ENCODE measurements around the gene IRS1.

Gene IRS1

GRCh38 chr2:226733189-226733858 lies 66.3 kb downstream of the IRS1 start:
- H3K4me3 ChIP-seq (ENCODE audit: insufficient read depth, low read length, poor library complexity, severe bottlenecking): no peak overlapping the region
- no peak overlapping the region for H3K27ac ChIP-seq (ENCODE audit: low read depth, low read length)
- H3K79me2 ChIP-seq (ENCODE audit: insufficient read depth, low read length): no peaks in the 10 kb centered on the region
- no peak overlapping the region for H2AFZ ChIP-seq (ENCODE audit: low read depth, low read length, severe bottlenecking)
- H3F3A ChIP-seq (ENCODE audit: insufficient read depth): no peaks in the 10 kb centered on the region
- TF ChIP-seq, protein P1, sequence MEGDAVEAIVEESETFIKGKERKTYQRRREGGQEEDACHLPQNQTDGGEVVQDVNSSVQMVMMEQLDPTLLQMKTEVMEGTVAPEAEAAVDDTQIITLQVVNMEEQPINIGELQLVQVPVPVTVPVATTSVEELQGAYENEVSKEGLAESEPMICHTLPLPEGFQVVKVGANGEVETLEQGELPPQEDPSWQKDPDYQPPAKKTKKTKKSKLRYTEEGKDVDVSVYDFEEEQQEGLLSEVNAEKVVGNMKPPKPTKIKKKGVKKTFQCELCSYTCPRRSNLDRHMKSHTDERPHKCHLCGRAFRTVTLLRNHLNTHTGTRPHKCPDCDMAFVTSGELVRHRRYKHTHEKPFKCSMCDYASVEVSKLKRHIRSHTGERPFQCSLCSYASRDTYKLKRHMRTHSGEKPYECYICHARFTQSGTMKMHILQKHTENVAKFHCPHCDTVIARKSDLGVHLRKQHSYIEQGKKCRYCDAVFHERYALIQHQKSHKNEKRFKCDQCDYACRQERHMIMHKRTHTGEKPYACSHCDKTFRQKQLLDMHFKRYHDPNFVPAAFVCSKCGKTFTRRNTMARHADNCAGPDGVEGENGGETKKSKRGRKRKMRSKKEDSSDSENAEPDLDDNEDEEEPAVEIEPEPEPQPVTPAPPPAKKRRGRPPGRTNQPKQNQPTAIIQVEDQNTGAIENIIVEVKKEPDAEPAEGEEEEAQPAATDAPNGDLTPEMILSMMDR (IDR thresholded peaks at IDR 0.05; ENCODE audit: insufficient read depth, low read length, poor library complexity, severe bottlenecking): no peak
- TF ChIP-seq EZH2phosphoT487 (conservative IDR thresholded peaks at IDR 0.05; ENCODE audit: low read length): no peak
- H3K9me3 ChIP-seq (ENCODE audit: insufficient read depth, low read length): no peaks in the 10 kb centered on the region
- H4K20me1 ChIP-seq (ENCODE audit: low read depth, low read length): no peaks in the 10 kb centered on the region
- H3K9me2 ChIP-seq (replicated peaks; ENCODE audit: insufficient read depth, low read length): no peaks in the 10 kb centered on the region
- no peaks in the 10 kb centered on the region for H3K36me3 ChIP-seq (ENCODE audit: low read length)
- H3K27me3 ChIP-seq (ENCODE audit: low read length): no peaks in the 10 kb centered on the region
- H3K9ac ChIP-seq (ENCODE audit: low read length): no peak overlapping the region
- H3K4me2 ChIP-seq (ENCODE audit: low read depth, low read length, poor library complexity, severe bottlenecking): no peak overlapping the region

DNA sequence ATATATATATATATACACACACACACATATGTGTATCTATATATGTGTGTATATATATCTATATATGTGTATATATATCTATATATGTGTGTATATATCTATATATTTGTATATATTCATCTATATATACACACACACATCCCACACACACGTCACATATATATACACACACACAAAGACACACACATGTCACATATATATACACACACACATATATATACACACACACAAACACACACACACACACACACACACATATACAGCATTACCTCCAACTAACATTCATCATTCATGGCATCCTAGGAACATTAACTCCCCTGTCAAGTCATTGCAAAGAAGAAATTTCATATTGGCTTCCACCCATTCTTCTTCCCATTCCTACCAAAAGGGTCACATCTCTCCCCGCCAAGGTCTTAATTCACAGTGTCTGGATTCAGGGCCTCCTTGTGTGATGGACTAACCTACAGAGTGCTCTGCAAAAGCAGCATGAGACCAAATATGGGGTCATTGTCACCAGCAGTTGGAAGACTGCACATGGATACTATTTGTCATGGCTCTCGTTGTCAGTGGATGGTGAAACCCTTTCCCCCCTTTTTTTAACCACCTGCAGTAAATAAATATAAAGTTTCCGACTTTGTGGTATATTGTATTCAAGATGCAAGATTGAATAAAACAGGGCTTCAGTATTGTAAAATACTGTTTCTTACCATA lies 67.0 kb downstream of the IRS1 start:
- TF ChIP-seq, protein P1 (IDR thresholded peaks at IDR 0.05; ENCODE audit: insufficient read depth, low read length, poor library complexity, severe bottlenecking): no peak
- no peak for TF ChIP-seq EZH2phosphoT487 (conservative IDR thresholded peaks at IDR 0.05; ENCODE audit: low read length)
- H3K27me3 ChIP-seq (ENCODE audit: low read length): no peaks in the 10 kb centered on the region
- H3K9me2 ChIP-seq (replicated peaks; ENCODE audit: insufficient read depth, low read length): no peaks in the 10 kb centered on the region
- no peaks in the 10 kb centered on the region for H3K79me2 ChIP-seq (ENCODE audit: insufficient read depth, low read length)
- H3K9me3 ChIP-seq (ENCODE audit: insufficient read depth, low read length): no peaks in the 10 kb centered on the region
- no peak overlapping the region for H2AFZ ChIP-seq (ENCODE audit: low read depth, low read length, severe bottlenecking)
- H3K36me3 ChIP-seq (ENCODE audit: low read length): no peaks in the 10 kb centered on the region
- H3K9ac ChIP-seq (ENCODE audit: low read length): no peak overlapping the region
- H3K27ac ChIP-seq (ENCODE audit: low read depth, low read length): no peak overlapping the region
- no peaks in the 10 kb centered on the region for H3F3A ChIP-seq (ENCODE audit: insufficient read depth)
- H3K4me2 ChIP-seq (ENCODE audit: low read depth, low read length, poor library complexity, severe bottlenecking): no peak overlapping the region
- no peak overlapping the region for H3K4me3 ChIP-seq (ENCODE audit: insufficient read depth, low read length, poor library complexity, severe bottlenecking)
- no peaks in the 10 kb centered on the region for H4K20me1 ChIP-seq (ENCODE audit: low read depth, low read length)

GRCh38 chr2:226730481-226730880 lies 69.1 kb downstream of the IRS1 start:
- no peak overlapping the region for H3K27ac ChIP-seq (ENCODE audit: low read depth, low read length)
- no peak overlapping the region for H3K4me2 ChIP-seq (ENCODE audit: low read depth, low read length, poor library complexity, severe bottlenecking)
- H3K9me3 ChIP-seq (ENCODE audit: insufficient read depth, low read length): no peaks in the 10 kb centered on the region
- H3K9ac ChIP-seq (ENCODE audit: low read length): no peak overlapping the region
- H4K20me1 ChIP-seq (ENCODE audit: low read depth, low read length): no peaks in the 10 kb centered on the region
- H3K36me3 ChIP-seq (ENCODE audit: low read length): no peaks in the 10 kb centered on the region
- H3K4me3 ChIP-seq (ENCODE audit: insufficient read depth, low read length, poor library complexity, severe bottlenecking): no peak overlapping the region
- no peaks in the 10 kb centered on the region for H3F3A ChIP-seq (ENCODE audit: insufficient read depth)
- H3K9me2 ChIP-seq (replicated peaks; ENCODE audit: insufficient read depth, low read length): no peaks in the 10 kb centered on the region
- no peaks in the 10 kb centered on the region for H3K79me2 ChIP-seq (ENCODE audit: insufficient read depth, low read length)
- TF ChIP-seq, protein P1 (IDR thresholded peaks at IDR 0.05; ENCODE audit: insufficient read depth, low read length, poor library complexity, severe bottlenecking): no peak
- TF ChIP-seq EZH2phosphoT487 (conservative IDR thresholded peaks at IDR 0.05; ENCODE audit: low read length): no peak
- no peaks in the 10 kb centered on the region for H3K27me3 ChIP-seq (ENCODE audit: low read length)
- no peak overlapping the region for H2AFZ ChIP-seq (ENCODE audit: low read depth, low read length, severe bottlenecking)

All from SU-DHL-6 (cell line).